Astrocyte of the hippocampus (primary cell): ENCODE measurements around the gene USP32.
"Not testable (repeated sequence)": the region's sequence is repeated elsewhere in the genome, so short reads cannot be mapped to it uniquely, and the experiment has no call there.

ENCODE experiments used
- DNase-seq: peaks from one replicate; pipeline ENCODE4 v3.0.0; 2011; ENCODE audit warnings: low read depth, low spot score

Gene USP32

DNA sequence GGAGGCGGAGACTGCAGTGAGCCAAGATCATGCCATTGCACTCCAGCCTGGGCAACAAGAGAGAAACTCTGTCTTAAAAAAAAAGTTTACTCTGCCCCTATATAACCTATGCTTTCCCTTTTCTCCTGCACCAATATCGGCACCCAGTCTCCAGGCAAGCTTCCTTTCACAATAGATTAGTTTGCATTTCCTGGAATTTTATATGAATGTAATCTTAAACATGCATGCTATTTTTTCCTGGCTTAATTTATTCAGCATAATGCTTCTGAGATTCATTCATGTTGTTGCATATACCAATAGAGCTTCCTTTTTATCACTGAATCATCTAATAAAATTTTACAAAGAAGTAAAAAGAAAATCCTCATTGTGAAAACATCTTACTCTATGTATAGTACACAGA lies 59.4 kb downstream of the USP32 start:
- no peak for DNase-seq

DNA sequence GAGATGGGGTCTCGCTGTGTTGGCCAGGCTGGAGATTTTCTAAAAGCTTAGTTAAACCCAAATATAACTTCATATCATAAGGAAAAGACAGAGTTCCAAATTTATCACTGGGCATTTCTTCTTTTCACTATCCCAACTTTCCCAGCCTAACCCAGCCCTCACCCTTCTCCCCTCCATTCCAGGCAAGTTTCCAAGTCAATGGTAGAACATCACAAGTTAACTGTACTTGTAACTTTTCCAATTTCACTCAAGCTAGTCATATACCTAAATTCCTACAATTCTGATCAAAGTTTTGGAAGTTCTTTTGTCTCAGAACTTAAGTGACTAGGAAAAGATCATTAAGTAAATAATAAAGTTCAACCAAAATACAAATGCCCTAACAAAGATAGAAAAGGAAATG lies 61.2 kb downstream of the USP32 start:
- DNase-seq: peak; percentile 41

GRCh38 chr17:60328679-60329078 lies 63.3 kb downstream of the USP32 start:
- DNase-seq: no peak

- DNase-seq: no peak
These were observed 64.0 kb downstream of the USP32 start for GRCh38 chr17:60327901-60328273.

DNA sequence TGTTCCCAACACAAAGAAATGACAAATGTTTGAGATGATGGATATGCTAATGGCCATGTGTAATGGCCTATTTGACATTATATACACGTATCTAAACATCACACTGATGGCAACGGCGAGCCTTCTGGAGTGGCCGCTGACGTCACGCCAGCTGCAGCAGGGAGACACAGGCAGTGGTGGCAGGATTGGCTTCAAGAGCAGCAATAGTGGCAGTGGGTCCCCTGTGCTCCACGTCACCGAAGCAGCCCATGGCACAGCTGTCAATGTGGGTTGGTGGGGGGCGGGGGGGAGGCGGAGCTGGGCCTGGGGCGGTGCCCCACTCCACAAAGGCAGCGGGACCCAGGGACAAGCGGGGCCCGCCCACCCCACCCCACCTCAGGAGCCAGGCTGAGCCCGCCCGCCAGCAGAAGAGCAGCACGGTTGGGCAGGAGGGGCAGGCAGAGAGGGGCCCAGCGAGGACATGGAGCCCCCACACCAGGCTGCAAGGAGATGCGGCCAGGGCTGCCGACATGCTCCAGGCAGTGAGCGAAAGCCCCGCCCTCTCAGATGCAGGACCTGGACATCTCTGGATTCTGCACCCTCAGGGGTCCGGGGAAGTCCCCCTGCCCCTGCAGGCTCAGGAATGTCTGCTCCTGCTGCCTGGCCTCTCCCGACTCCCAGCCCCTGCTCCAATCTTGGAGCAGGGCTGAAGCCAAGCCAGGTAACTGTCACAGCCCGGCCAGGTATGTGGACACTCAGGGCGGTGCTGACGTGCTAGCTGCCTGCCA lies 64.6 kb downstream of the USP32 start:
- no peak for DNase-seq

GRCh38 chr17:60326702-60327101 lies 65.2 kb downstream of the USP32 start:
- no peak for DNase-seq

GRCh38 chr17:60325730-60326524 lies 66.0 kb downstream of the USP32 start:
- no peak for DNase-seq

GRCh38 chr17:60323754-60324153 lies 68.2 kb downstream of the USP32 start:
- DNase-seq: no peak

- no peak for DNase-seq
These were observed 69.9 kb downstream of the USP32 start for GRCh38 chr17:60322056-60322387.

DNA sequence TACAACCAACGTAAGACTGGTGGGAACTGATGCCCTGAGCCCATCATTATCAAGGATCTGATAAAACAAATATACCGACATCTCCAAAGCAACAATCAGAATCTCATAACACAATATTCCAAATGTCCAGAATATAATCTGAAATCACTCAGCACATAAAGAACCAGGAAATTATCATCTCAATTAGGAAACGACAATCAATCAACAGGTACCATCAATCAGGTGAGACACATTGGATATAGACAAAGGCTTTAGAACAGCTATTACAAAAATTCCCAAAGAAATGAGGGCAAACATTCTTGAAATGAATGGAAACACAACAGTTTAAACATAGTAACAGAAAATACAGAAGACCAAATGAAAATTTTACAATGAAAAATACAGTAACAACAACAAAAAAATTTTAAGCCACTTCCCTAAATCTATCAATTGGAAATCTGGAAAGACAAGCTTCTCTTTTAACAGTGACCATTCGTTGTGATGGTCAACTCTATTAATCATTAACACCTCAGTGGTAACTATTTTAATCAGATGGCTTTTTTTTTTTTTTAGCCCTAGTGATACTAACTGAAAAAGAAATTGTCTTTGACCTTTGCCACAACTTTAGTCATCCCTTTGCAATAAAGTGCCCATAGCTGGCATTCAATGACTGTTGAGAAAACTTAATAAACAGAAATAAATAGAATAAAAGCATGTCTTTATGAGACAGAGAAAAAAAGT lies 70.4 kb downstream of the USP32 start:
- no peak for DNase-seq

DNA sequence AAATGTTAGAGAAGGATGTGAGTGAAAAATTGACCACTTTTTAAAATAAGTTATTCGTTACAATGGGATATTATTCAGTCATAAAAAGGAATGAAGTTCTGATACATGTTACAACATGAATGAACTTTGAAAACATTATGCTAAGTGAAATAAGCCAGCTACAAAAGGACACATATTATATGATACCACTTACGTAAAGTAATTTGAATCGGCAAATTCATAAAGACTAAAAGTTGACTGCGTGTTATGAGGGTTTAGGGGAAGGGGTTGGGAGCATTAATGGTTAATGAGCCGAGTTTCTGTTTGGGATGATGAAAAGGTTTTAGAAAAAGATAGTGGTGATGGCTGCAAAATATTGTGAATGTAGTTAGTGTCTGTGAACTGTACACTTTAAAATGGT lies 73.1 kb downstream of the USP32 start:
- DNase-seq: no peak

DNA sequence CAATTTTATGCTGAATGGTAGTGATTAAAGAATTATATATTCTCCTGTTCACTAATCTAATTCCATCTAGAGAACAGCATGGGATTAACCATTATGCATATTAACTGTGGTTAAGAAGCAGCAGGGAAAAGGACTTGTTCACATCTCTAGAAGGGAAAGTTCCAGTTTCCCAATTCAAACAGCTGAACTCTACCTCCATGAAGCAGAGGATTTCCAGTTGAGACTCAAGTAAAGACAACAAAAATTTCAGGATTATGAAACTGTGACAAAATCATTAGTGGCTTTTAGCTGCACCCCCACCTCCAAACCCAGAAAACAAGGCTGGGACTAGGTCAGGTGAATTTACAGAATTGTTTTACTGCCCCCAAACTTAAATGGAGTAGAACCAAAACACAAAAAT lies 73.6 kb downstream of the USP32 start:
- DNase-seq: no peak

GRCh38 chr17:60315650-60316049 lies 76.3 kb downstream of the USP32 start:
- no peak for DNase-seq

- DNase-seq: not testable (repeated sequence)
These were observed 77.0 kb downstream of the USP32 start for GRCh38 chr17:60314900-60315299.

GRCh38 chr17:60314423-60314822 lies 77.5 kb downstream of the USP32 start:
- no peak for DNase-seq

DNA sequence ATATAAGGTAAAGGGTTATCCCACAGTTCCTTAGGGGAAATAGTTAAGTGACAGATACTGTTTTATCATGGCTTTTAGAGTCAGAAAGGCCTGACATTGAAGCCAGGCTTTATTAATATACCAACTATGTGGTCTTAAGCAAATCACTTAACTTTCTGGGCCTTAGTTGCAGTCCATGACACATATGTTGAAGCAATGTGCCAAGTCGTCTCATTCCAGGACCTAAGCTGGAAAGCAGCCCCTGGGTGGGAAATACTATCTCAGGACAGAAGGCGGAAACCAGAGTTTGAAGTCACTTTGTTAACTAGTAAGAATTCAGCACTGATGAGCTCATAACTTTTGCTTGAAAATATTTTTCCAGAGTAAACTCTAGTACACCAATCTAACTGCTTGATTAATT lies 80.0 kb downstream of the USP32 start:
- DNase-seq: peak; percentile 23

DNA sequence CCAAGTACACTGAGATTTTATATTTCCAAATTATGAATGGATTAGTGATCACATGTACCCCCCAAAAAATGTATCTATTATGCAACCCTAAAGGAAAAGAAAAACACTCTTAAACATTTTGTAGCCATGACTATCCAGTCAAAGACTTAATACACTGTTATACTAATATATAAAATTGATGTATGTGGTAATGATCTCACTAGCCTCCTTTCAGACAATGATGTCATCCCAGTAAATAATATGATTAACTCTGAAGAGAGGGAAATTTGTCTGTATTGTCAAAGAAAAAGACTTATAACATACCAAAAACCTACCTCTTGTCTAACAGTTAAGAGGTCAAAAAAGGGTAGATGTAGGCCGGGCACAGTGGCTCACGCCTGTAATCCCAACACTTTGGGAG lies 80.7 kb downstream of the USP32 start:
- no peak for DNase-seq

GRCh38 chr17:60305141-60305540 lies 86.8 kb downstream of the USP32 start:
- DNase-seq: no peak

- DNase-seq: no peak
These were observed 87.4 kb downstream of the USP32 start for GRCh38 chr17:60304502-60304901.

DNA sequence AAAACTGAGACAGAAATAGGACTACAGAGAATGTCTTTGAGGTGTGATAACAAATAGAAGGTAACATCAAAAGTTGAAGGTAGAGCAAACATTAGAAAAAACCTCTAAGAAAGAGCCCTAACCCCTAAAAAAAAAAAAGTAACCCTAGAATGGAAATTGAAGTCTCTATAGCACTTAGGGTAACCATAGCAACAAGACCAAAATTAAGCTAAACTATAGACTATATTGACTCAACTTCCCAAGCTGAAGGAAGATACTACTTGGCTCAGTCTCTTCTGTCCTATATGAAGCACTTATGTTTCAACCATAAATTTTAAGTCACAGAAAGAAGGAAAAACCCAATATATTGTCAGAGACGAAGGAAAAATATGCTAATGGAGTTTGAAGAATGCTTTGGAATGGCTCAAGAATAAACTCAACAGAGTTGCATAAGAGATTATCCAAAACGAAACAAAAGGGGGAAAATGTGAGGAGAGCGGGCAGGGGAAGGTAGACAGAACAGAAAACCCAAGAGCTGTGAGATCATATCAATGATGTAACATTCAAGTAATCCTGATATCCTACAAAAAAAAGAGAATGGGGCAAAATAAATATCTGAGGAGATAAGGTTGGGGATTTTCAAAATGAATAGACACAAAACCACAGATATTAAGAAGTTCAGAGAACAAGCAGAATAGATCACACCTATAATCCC lies 88.4 kb downstream of the USP32 start:
- DNase-seq: no peak

DNA sequence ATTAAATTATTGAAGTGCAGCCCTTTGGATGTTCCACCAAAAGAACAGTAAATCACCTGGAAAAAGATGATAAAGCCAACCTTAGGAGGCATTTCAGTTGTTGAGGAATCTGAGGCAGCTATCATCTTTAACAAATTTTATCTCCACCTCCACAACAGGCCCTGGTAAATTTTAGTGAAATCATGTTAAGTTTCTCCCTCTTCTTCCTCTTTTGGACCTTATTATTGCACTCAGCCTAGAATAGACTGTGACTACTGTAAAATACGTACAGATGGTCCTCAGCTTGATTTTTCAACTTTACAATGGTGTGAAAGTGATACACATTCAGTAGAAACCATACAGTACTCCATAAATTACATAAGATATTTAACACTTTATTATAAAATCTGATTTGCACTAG lies 90.3 kb downstream of the USP32 start:
- no peak for DNase-seq

DNA sequence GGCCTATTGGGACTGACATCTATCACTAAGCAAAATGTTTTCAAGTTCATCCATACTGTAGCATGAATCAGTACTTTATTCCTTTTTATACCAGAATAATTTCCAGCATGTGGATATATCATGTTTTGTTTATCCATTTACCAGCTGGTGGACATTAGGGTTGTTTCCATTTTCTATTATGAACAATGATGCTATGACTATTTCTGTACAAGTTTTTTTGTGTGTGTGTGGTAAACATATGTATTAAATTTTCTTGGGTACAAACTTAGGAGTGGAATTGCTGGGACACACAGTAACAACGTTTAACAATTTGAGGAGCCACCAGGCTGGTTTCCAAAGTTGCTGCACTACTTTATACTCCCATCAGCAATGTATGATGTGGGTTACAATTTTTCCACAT lies 91.0 kb downstream of the USP32 start:
- DNase-seq: no peak
